ENCODE data around the gene ATP8B1. TPM values are rescaled to one million over a fixed set of nuclear protein-coding genes. Genes with fewer than 3 reads are reported as not detected.

ATP8B1 gene
- total and polyA plus RNA-seq, 2 of the 8 experiments (the other 6 are each of a cell fraction or from before 2014, with no cell fraction given), result 1.1 to 4.6 TPM

GRCh38 chr18:57764087-57764486 is 39.0 kb downstream of the ATP8B1 start (continued):
- TF ChIP-seq, protein P1, sequence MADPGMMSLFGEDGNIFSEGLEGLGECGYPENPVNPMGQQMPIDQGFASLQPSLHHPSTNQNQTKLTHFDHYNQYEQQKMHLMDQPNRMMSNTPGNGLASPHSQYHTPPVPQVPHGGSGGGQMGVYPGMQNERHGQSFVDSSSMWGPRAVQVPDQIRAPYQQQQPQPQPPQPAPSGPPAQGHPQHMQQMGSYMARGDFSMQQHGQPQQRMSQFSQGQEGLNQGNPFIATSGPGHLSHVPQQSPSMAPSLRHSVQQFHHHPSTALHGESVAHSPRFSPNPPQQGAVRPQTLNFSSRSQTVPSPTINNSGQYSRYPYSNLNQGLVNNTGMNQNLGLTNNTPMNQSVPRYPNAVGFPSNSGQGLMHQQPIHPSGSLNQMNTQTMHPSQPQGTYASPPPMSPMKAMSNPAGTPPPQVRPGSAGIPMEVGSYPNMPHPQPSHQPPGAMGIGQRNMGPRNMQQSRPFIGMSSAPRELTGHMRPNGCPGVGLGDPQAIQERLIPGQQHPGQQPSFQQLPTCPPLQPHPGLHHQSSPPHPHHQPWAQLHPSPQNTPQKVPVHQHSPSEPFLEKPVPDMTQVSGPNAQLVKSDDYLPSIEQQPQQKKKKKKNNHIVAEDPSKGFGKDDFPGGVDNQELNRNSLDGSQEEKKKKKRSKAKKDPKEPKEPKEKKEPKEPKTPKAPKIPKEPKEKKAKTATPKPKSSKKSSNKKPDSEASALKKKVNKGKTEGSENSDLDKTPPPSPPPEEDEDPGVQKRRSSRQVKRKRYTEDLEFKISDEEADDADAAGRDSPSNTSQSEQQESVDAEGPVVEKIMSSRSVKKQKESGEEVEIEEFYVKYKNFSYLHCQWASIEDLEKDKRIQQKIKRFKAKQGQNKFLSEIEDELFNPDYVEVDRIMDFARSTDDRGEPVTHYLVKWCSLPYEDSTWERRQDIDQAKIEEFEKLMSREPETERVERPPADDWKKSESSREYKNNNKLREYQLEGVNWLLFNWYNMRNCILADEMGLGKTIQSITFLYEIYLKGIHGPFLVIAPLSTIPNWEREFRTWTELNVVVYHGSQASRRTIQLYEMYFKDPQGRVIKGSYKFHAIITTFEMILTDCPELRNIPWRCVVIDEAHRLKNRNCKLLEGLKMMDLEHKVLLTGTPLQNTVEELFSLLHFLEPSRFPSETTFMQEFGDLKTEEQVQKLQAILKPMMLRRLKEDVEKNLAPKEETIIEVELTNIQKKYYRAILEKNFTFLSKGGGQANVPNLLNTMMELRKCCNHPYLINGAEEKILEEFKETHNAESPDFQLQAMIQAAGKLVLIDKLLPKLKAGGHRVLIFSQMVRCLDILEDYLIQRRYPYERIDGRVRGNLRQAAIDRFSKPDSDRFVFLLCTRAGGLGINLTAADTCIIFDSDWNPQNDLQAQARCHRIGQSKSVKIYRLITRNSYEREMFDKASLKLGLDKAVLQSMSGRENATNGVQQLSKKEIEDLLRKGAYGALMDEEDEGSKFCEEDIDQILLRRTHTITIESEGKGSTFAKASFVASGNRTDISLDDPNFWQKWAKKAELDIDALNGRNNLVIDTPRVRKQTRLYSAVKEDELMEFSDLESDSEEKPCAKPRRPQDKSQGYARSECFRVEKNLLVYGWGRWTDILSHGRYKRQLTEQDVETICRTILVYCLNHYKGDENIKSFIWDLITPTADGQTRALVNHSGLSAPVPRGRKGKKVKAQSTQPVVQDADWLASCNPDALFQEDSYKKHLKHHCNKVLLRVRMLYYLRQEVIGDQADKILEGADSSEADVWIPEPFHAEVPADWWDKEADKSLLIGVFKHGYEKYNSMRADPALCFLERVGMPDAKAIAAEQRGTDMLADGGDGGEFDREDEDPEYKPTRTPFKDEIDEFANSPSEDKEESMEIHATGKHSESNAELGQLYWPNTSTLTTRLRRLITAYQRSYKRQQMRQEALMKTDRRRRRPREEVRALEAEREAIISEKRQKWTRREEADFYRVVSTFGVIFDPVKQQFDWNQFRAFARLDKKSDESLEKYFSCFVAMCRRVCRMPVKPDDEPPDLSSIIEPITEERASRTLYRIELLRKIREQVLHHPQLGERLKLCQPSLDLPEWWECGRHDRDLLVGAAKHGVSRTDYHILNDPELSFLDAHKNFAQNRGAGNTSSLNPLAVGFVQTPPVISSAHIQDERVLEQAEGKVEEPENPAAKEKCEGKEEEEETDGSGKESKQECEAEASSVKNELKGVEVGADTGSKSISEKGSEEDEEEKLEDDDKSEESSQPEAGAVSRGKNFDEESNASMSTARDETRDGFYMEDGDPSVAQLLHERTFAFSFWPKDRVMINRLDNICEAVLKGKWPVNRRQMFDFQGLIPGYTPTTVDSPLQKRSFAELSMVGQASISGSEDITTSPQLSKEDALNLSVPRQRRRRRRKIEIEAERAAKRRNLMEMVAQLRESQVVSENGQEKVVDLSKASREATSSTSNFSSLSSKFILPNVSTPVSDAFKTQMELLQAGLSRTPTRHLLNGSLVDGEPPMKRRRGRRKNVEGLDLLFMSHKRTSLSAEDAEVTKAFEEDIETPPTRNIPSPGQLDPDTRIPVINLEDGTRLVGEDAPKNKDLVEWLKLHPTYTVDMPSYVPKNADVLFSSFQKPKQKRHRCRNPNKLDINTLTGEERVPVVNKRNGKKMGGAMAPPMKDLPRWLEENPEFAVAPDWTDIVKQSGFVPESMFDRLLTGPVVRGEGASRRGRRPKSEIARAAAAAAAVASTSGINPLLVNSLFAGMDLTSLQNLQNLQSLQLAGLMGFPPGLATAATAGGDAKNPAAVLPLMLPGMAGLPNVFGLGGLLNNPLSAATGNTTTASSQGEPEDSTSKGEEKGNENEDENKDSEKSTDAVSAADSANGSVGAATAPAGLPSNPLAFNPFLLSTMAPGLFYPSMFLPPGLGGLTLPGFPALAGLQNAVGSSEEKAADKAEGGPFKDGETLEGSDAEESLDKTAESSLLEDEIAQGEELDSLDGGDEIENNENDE (IDR thresholded peaks at IDR 0.05; ENCODE audit: insufficient replicate concordance, low read length), result no peak
- no peak for TF ChIP-seq NANOG (IDR thresholded peaks at IDR 0.05; ENCODE audit: insufficient read depth, low read depth, low read length, poor library complexity, severe bottlenecking)
- TF ChIP-seq SP2 (IDR thresholded peaks at IDR 0.05; ENCODE audit: low read length), result no peak
- no peak for TF ChIP-seq RAD21 (IDR thresholded peaks at IDR 0.05 in 1 of 2, conservative IDR thresholded peaks at IDR 0.05 in 1 of 2; ENCODE audit: low read depth in 2 of 2, low read length in 2 of 2)
- no peak for TF ChIP-seq EZH2 (IDR thresholded peaks at IDR 0.05; ENCODE audit: low read depth, low read length, severe bottlenecking)

Data from H1 (cell line).